WTC11 (cell line): ENCODE results near the gene AJM1. TPM values are rescaled to one million over a fixed set of nuclear protein-coding genes. Genes with fewer than 3 reads are reported as not detected.

Experiments
- ATAC-seq: fragments of 200-7000 bp; cut with Tn5 transposase; 2 replicates; pipeline ENCODE4 v1.10.0; 2021; ENCODE audit warnings: mild to moderate bottlenecking, moderate library complexity
- CTCF ChIA-PET: fragments of 300-600 bp; sonication (Branson Sonifier 250); formaldehyde crosslinking; loops from one replicate; lab custom pipeline; 2021; ENCODE audit warnings: antibody characterized with exemption; lab: Charles Lee
- POLR2A ChIA-PET: fragments of 350-600 bp; sonication (Branson Sonifier 250); formaldehyde crosslinking; loops from one replicate; lab custom pipeline; 2021; ENCODE audit warnings: antibody characterized with exemption; lab: Charles Lee
- DNase-seq: peaks from one replicate; pipeline ENCODE4 v3.0.0; 2021; ENCODE audit warnings: low spot score
- H3K27ac Mint-ChIP-seq: 2 replicates; pipeline ENCODE4 v1.8.0; 2021; ENCODE audit warnings: mixed read lengths
- H3K27me3 Mint-ChIP-seq: 2 replicates; pipeline ENCODE4 v1.8.0; 2021; ENCODE audit warnings: low read depth, mild to moderate bottlenecking, moderate library complexity, mixed read lengths
- H3K36me3 Mint-ChIP-seq: 2 replicates; pipeline ENCODE4 v1.8.0; 2021; ENCODE audit warnings: mixed read lengths
- H3K4me1 Mint-ChIP-seq: 2 replicates; pipeline ENCODE4 v1.8.0; 2022; ENCODE audit warnings: mixed read lengths
- H3K4me3 Mint-ChIP-seq: 2 replicates; pipeline ENCODE4 v1.8.0; 2021; ENCODE audit warnings: mild to moderate bottlenecking, moderate library complexity, mixed read lengths
- H3K9me3 Mint-ChIP-seq: 2 replicates; pipeline ENCODE4 v1.8.0; 2021; ENCODE audit warnings: mixed read lengths
- CDX4 ChIP-seq: fragments of 250-450 bp; sonication (Bioruptor Pico); IDR thresholded peaks from 2 replicates; pipeline ENCODE4 v1.9.0; 2021; ENCODE audit warnings: moderate library complexity, mild to moderate bottlenecking, inconsistent platforms, borderline replicate concordance
- EMX1 ChIP-seq: fragments of 250-450 bp; sonication (Bioruptor Pico); IDR thresholded peaks from 2 replicates; pipeline ENCODE4 v1.8.0; 2021; ENCODE audit warnings: mild to moderate bottlenecking
- FOXJ3 ChIP-seq: sonication (generic); formaldehyde crosslinking; IDR thresholded peaks from 2 replicates; pipeline ENCODE4 v1.9.0; 2021; ENCODE audit warnings: missing genetic modification reagents, mild to moderate bottlenecking, borderline replicate concordance
- FOXP1 ChIP-seq: sonication (generic); formaldehyde crosslinking; IDR thresholded peaks from 2 replicates; pipeline ENCODE4 v1.8.0; 2022; ENCODE audit warnings: missing genetic modification reagents, mild to moderate bottlenecking, moderate library complexity, borderline replicate concordance
- HMGA2 ChIP-seq: fragments of 250-450 bp; sonication (Bioruptor Pico); IDR thresholded peaks from 2 replicates; pipeline ENCODE4 v1.4.0; 2021; ENCODE audit warnings: mild to moderate bottlenecking, moderate library complexity
- IRF2 ChIP-seq: sonication (generic); formaldehyde crosslinking; IDR thresholded peaks from 2 replicates; pipeline ENCODE4 v1.8.0; 2022; ENCODE audit warnings: low read depth, missing genetic modification reagents, borderline replicate concordance
- KAT7 ChIP-seq: sonication (generic); formaldehyde crosslinking; IDR thresholded peaks from 2 replicates; pipeline ENCODE4 v1.8.1; 2023; ENCODE audit warnings: missing genetic modification reagents, mild to moderate bottlenecking, borderline replicate concordance
- NR2C2 ChIP-seq: sonication (generic); formaldehyde crosslinking; IDR thresholded peaks from 2 replicates; pipeline ENCODE4 v1.8.0; 2022; ENCODE audit warnings: mild to moderate bottlenecking, missing genetic modification reagents
- OVOL2 ChIP-seq: fragments of 250-450 bp; sonication (Bioruptor Pico); IDR thresholded peaks from 2 replicates; pipeline ENCODE4 v1.9.0; 2021; ENCODE audit warnings: mild to moderate bottlenecking, borderline replicate concordance
- SOX15 ChIP-seq: fragments of 250-450 bp; sonication (Bioruptor Pico); IDR thresholded peaks from 2 replicates; pipeline ENCODE4 v1.9.0; 2021; ENCODE audit warnings: mild to moderate bottlenecking
- TCF7 ChIP-seq: sonication (generic); formaldehyde crosslinking; IDR thresholded peaks from 2 replicates; pipeline ENCODE4 v1.8.0; 2022; ENCODE audit warnings: mild to moderate bottlenecking, low read depth, missing genetic modification reagents, moderate library complexity
- ZNF121 ChIP-seq: sonication (generic); formaldehyde crosslinking; IDR thresholded peaks from 2 replicates; pipeline ENCODE4 v1.8.0; 2023; ENCODE audit warnings: missing genetic modification reagents
- ZNF138 ChIP-seq: sonication (generic); formaldehyde crosslinking; conservative IDR thresholded peaks from 2 replicates; pipeline ENCODE4 v1.8.1; 2022; ENCODE audit warnings: mild to moderate bottlenecking, moderate library complexity, missing genetic modification reagents
- ZNF219 ChIP-seq: sonication (generic); formaldehyde crosslinking; IDR thresholded peaks from 2 replicates; pipeline ENCODE4 v1.8.0; 2023; ENCODE audit warnings: missing genetic modification reagents, mild to moderate bottlenecking, borderline replicate concordance
- ZNF396 ChIP-seq: fragments of 250-450 bp; sonication (Bioruptor Pico); IDR thresholded peaks from 2 replicates; pipeline ENCODE4 v1.8.0; 2021; ENCODE audit warnings: mild to moderate bottlenecking, moderate library complexity, borderline replicate concordance
- ZNF423 ChIP-seq: fragments of 250-450 bp; sonication (Bioruptor Pico); IDR thresholded peaks from 2 replicates; pipeline ENCODE4 v2.1.2; 2022; ENCODE audit warnings: mild to moderate bottlenecking, moderate library complexity
- ZNF512 ChIP-seq: sonication (generic); formaldehyde crosslinking; IDR thresholded peaks from 2 replicates; pipeline ENCODE4 v1.8.1; 2022; ENCODE audit warnings: missing genetic modification reagents, borderline replicate concordance
- total RNA-seq: library from RNA; stranded (reverse); gene quantifications from 3 replicates; pipeline ENCODE4 v1.2.3, GENCODE V29; 2021
- TF ChIP-seq, protein P1 (sequence below): fragments of 200-600 bp; IDR thresholded peaks from 2 replicates; pipeline ENCODE4 v1.8.0; 2022; ENCODE audit warnings: antibody characterized with exemption

Gene AJM1
- total RNA-seq, 1 experiment from 2014 or later = 1.6 TPM

GRCh38 chr9:136861874-136862457 is 19.7 kb downstream of the AJM1 start (continued):
- no peak for TF ChIP-seq ZNF138 (CRISPR knock-in tag)
- TF ChIP-seq SOX15 = no peak
- no peak for TF ChIP-seq OVOL2
- TF ChIP-seq KAT7 (CRISPR knock-in tag) = no peak
- TF ChIP-seq ZNF512 = no peak
- no peak for TF ChIP-seq CDX4 (CRISPR knock-in tag)
- TF ChIP-seq HMGA2 (CRISPR knock-in tag) = no peak
- TF ChIP-seq EMX1 = no peak
- no peak for TF ChIP-seq ZNF219 (CRISPR knock-in tag)
- no peak for TF ChIP-seq ZNF423
- TF ChIP-seq NR2C2 (CRISPR knock-in tag) = no peak
- TF ChIP-seq, protein P1, sequence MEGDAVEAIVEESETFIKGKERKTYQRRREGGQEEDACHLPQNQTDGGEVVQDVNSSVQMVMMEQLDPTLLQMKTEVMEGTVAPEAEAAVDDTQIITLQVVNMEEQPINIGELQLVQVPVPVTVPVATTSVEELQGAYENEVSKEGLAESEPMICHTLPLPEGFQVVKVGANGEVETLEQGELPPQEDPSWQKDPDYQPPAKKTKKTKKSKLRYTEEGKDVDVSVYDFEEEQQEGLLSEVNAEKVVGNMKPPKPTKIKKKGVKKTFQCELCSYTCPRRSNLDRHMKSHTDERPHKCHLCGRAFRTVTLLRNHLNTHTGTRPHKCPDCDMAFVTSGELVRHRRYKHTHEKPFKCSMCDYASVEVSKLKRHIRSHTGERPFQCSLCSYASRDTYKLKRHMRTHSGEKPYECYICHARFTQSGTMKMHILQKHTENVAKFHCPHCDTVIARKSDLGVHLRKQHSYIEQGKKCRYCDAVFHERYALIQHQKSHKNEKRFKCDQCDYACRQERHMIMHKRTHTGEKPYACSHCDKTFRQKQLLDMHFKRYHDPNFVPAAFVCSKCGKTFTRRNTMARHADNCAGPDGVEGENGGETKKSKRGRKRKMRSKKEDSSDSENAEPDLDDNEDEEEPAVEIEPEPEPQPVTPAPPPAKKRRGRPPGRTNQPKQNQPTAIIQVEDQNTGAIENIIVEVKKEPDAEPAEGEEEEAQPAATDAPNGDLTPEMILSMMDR = no peak

GRCh38 chr9:136862849-136863622 is 20.8 kb downstream of the AJM1 start:
- POLR2A ChIA-PET = no interaction called here
- TF ChIP-seq IRF2 (no peak), TCF7 (CRISPR knock-in tag) (0 out of 2 replicates have a peak, but pooled peaks have one; percentile 25), FOXP1 (CRISPR knock-in tag) (0 out of 2 replicates have a peak, but pooled peaks have one; percentile 44)
- TF ChIP-seq, all 79 proteins: peak for 2
- Mint-ChIP-seq H3K4me3 (no peak overlapping the region), H3K4me1 (peaks cover 4% of the 10 kb centered on the region), H3K9me3 (peaks cover 6% of the 10 kb centered on the region), H3K27me3 (peaks cover 7% of the 10 kb centered on the region), H3K36me3 (peaks cover 26% of the 10 kb centered on the region), H3K27ac (no peak overlapping the region)
- CTCF ChIA-PET = no interaction called here
- ATAC-seq (no peak), DNase-seq (no peak)

- peaks cover 13% of the 10 kb centered on the region for H3K9me3 Mint-ChIP-seq
- peak; percentile 75; the same call in 1 of the 2 replicates for TF ChIP-seq ZNF121
- TF ChIP-seq FOXJ3 = no peak
- no peak for TF ChIP-seq ZNF396 (CRISPR knock-in tag)
- TF ChIP-seq, all 79 proteins: peak for 1
- H3K36me3 Mint-ChIP-seq = peaks cover 34% of the 10 kb centered on the region
- H3K27ac Mint-ChIP-seq = no peak overlapping the region
- no peak for ATAC-seq
- no peak for DNase-seq
- peaks cover 4% of the 10 kb centered on the region for H3K4me1 Mint-ChIP-seq
- H3K4me3 Mint-ChIP-seq = no peak overlapping the region
- CTCF ChIA-PET = no interaction called here
- POLR2A ChIA-PET = no interaction called here
- H3K27me3 Mint-ChIP-seq = peaks cover 7% of the 10 kb centered on the region
Measured at GRCh38 chr9:136863623-136864273, 21.5 kb downstream of the AJM1 start.
